Suppressor macrophage (primary cell): Measurements from ENCODE around the gene RAPGEF1.
"Not testable (repeated sequence)": the region's sequence is repeated elsewhere in the genome, so short reads cannot be mapped to it uniquely, and the experiment has no call there.

Source experiments
- DNase-seq, 4 experiments: peaks; one replicate each; pipeline ENCODE4 v3.0.0-alpha.2; 2020 to 2022

The RAPGEF1 gene

GRCh38 chr9:131727795-131728545 lies 11.9 kb downstream of the RAPGEF1 start:
- DNase-seq, result peak in 2 of 4 experiments; percentile 9 to 36

GRCh38 chr9:131727184-131727759 lies 12.6 kb downstream of the RAPGEF1 start:
- peak; percentile 82 to 94 (median 90) for DNase-seq

- peak in 1 of 4 experiments; percentile 53 for DNase-seq
Observed at GRCh38 chr9:131724683-131725082, 15.2 kb downstream of the RAPGEF1 start.

- DNase-seq, result no peak
Observed at GRCh38 chr9:131723632-131724031, 16.2 kb downstream of the RAPGEF1 start.

- DNase-seq, result no peak
Observed at GRCh38 chr9:131722255-131722654, 17.6 kb downstream of the RAPGEF1 start.

- DNase-seq, result no peak
Observed at GRCh38 chr9:131721076-131721475, 18.8 kb downstream of the RAPGEF1 start.

- no peak for DNase-seq
Observed at GRCh38 chr9:131720330-131720729, 19.5 kb downstream of the RAPGEF1 start.

- DNase-seq, result peak; percentile 71 to 92 (median 81)
Observed at GRCh38 chr9:131719262-131719908, 20.5 kb downstream of the RAPGEF1 start.

- DNase-seq, result peak in 1 of 4 experiments; percentile 31
Observed at GRCh38 chr9:131717719-131718460, 22.0 kb downstream of the RAPGEF1 start.

- peak in 1 of 4 experiments; percentile 19 for DNase-seq
Observed at GRCh38 chr9:131715906-131716305, 24.0 kb downstream of the RAPGEF1 start.

GRCh38 chr9:131714821-131715220 lies 25.1 kb downstream of the RAPGEF1 start:
- no peak for DNase-seq

GRCh38 chr9:131714161-131714646 lies 25.7 kb downstream of the RAPGEF1 start:
- DNase-seq, result peak; percentile 61 to 86 (median 78)

GRCh38 chr9:131713016-131713415 lies 26.9 kb downstream of the RAPGEF1 start:
- DNase-seq, result no peak

GRCh38 chr9:131712151-131712716 lies 27.6 kb downstream of the RAPGEF1 start:
- DNase-seq, result no peak

- peak; percentile 52 to 84 (median 64) for DNase-seq
Observed at GRCh38 chr9:131709771-131710431, 30.0 kb downstream of the RAPGEF1 start.

- not testable (repeated sequence) for DNase-seq
Observed at GRCh38 chr9:131709010-131709770, 30.7 kb downstream of the RAPGEF1 start.

GRCh38 chr9:131708226-131709002 lies 31.5 kb downstream of the RAPGEF1 start:
- peak; percentile 70 to 86 (median 78) for DNase-seq

- peak; percentile 54 to 92 (median 83) for DNase-seq
Observed at GRCh38 chr9:131707733-131708157, 32.1 kb downstream of the RAPGEF1 start.

- no peak for DNase-seq
Observed at GRCh38 chr9:131707050-131707449, 32.8 kb downstream of the RAPGEF1 start.

GRCh38 chr9:131706608-131706970 lies 33.3 kb downstream of the RAPGEF1 start:
- no peak for DNase-seq
